ENCODE data around the gene C7orf57. TPM values are rescaled to one million over a fixed set of nuclear protein-coding genes. Genes with fewer than 3 reads are reported as not detected.

C7orf57 gene
- total RNA-seq, 1 experiment from 2014 or later, result not detected

DNA sequence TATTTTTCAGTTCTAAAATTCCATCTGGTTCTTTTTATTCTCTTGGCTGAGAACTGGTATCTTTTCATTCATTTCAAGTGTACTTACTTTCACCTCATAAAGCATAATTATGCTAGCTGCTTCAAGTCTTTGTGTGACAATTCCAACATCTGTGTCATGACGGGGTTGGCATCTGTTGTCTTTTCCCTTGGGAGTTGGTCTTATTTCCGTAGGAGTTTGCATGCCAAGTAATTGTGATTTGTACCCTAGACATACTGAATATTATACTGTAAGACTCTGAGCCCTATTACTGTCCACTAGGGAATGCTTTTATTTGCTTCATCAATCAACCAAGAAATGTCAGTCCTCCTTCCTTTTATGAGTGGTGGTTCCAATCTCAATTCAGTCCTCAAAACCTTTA, 31.3 kb upstream of the C7orf57 start:
- intact Hi-C loops (cut with micrococcal nuclease; ENCODE audit: unreplicated experiment), result no loop called here
- CTCF ChIA-PET, result no interaction called here
- POLR2A ChIA-PET, result no interaction called here
- Mint-ChIP-seq H3K36me3 (ENCODE audit: insufficient read depth, unreplicated experiment) (no peaks in the 10 kb centered on the region), H3K4me3 (ENCODE audit: unreplicated experiment) (no peak overlapping the region), H3K4me1 (ENCODE audit: low read depth, unreplicated experiment) (peaks cover 15% of the 10 kb centered on the region), H3K27ac (ENCODE audit: unreplicated experiment) (no peak overlapping the region), H3K9me3 (ENCODE audit: unreplicated experiment) (peaks cover 17% of the 10 kb centered on the region), H3K27me3 (ENCODE audit: insufficient read depth, unreplicated experiment) (peaks cover 2% of the 10 kb centered on the region)
- TF ChIP-seq, protein P1, sequence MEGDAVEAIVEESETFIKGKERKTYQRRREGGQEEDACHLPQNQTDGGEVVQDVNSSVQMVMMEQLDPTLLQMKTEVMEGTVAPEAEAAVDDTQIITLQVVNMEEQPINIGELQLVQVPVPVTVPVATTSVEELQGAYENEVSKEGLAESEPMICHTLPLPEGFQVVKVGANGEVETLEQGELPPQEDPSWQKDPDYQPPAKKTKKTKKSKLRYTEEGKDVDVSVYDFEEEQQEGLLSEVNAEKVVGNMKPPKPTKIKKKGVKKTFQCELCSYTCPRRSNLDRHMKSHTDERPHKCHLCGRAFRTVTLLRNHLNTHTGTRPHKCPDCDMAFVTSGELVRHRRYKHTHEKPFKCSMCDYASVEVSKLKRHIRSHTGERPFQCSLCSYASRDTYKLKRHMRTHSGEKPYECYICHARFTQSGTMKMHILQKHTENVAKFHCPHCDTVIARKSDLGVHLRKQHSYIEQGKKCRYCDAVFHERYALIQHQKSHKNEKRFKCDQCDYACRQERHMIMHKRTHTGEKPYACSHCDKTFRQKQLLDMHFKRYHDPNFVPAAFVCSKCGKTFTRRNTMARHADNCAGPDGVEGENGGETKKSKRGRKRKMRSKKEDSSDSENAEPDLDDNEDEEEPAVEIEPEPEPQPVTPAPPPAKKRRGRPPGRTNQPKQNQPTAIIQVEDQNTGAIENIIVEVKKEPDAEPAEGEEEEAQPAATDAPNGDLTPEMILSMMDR (IDR thresholded peaks at IDR 0.05; ENCODE audit: insufficient read depth in 1 of 2, low read depth in 1 of 2, low read length in 1 of 2, severe bottlenecking in 1 of 2, unreplicated experiment in 1 of 2), result no peak
- no peak for DNase-seq
- Histone ChIP-seq H3K4me3 (ENCODE audit: low read depth, low read length) (no peak overlapping the region), H3K4me1 (no peaks in the 10 kb centered on the region), H3K36me3 (ENCODE audit: control insufficient read depth, insufficient read depth, low read length) (no peaks in the 10 kb centered on the region), H3K9me3 (no peaks in the 10 kb centered on the region), H3K27me3 (replicated peaks; ENCODE audit: control insufficient read depth, insufficient read depth, low read length) (no peaks in the 10 kb centered on the region)
- no TSS peak for BruUV-seq (replicated peaks)

DNA sequence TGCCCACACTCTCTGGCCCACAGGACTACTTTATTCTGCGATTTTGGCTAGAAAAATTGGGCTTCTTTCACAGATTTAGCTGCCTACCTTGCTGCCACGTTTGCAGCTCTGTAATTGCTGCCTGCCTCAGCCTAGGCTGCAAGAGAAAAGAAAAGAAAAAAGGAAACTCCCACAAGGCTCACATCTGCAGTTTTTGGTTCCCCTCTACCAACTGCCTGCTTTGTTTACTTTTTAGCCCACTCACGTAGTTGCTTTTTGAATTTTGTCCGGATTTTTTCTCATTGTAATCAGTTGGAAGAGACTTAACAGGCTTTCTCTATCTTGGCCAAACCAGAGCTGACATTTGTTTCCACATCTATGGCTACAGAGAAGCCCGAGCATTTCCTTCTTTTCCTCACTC, 30.7 kb upstream of the C7orf57 start:
- TF ChIP-seq, protein P1 (IDR thresholded peaks at IDR 0.05; ENCODE audit: insufficient read depth in 1 of 2, low read depth in 1 of 2, low read length in 1 of 2, severe bottlenecking in 1 of 2, unreplicated experiment in 1 of 2), result no peak
- H3K4me3 Mint-ChIP-seq (ENCODE audit: unreplicated experiment), result no peak overlapping the region

DNA sequence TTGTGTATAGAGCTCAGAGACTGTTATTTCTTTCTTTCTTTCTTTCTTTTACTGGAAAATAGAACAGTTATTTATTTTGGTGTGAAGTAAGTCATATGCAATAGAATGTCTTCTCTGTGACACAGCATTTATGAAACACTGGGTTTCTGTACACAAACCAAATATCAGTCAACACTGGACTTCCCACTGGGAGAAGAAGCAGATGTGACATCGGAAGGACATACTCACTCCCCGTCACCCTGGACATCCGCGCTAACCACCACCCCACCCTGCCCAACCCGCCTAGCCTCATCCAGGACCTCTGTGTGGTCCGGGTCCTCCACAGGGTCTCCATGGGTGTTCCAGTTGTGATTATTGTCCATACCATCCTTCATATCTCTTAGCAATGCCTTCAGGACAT, 28.5 kb upstream of the C7orf57 start:
- no peaks in the 10 kb centered on the region for H3K27me3 ChIP-seq (replicated peaks; ENCODE audit: control insufficient read depth, insufficient read depth, low read length)
- H3K9me3 ChIP-seq, result no peaks in the 10 kb centered on the region
- no peaks in the 10 kb centered on the region for H3K36me3 ChIP-seq (ENCODE audit: control insufficient read depth, insufficient read depth, low read length)
- ChIA-PET POLR2A (no interaction called here), CTCF (interaction anchor here (0.5 kb wide), 1 partner anchor 10 kb away, joined by 4 read pairs; no protein-coding TSS in a partner anchor)
- no peaks in the 10 kb centered on the region for H3K4me1 ChIP-seq
- BruUV-seq (replicated peaks), result no TSS peak
- Mint-ChIP-seq H3K27me3 (ENCODE audit: insufficient read depth, unreplicated experiment) (peaks cover 5% of the 10 kb centered on the region), H3K4me1 (ENCODE audit: low read depth, unreplicated experiment) (no peaks in the 10 kb centered on the region), H3K27ac (ENCODE audit: unreplicated experiment) (no peak overlapping the region), H3K4me3 (ENCODE audit: unreplicated experiment) (no peak overlapping the region), H3K9me3 (ENCODE audit: unreplicated experiment) (no peaks in the 10 kb centered on the region), H3K36me3 (ENCODE audit: insufficient read depth, unreplicated experiment) (no peaks in the 10 kb centered on the region)
- intact Hi-C loops (cut with micrococcal nuclease; ENCODE audit: unreplicated experiment), result no loop called here
- no peak overlapping the region for H3K4me3 ChIP-seq (ENCODE audit: low read depth, low read length)
- TF ChIP-seq, protein P1 (IDR thresholded peaks at IDR 0.05; ENCODE audit: insufficient read depth in 1 of 2, low read depth in 1 of 2, low read length in 1 of 2, severe bottlenecking in 1 of 2, unreplicated experiment in 1 of 2), result no peak
- no peak for DNase-seq

More for the DNA sequence above, 30.7 kb upstream of the C7orf57 start:
- CTCF ChIA-PET, result no interaction called here
- POLR2A ChIA-PET, result no interaction called here
- peaks cover 17% of the 10 kb centered on the region for H3K9me3 Mint-ChIP-seq (ENCODE audit: unreplicated experiment)
- no peaks in the 10 kb centered on the region for H3K27me3 ChIP-seq (replicated peaks; ENCODE audit: control insufficient read depth, insufficient read depth, low read length)
- peaks cover 2% of the 10 kb centered on the region for H3K27me3 Mint-ChIP-seq (ENCODE audit: insufficient read depth, unreplicated experiment)
- H3K36me3 ChIP-seq (ENCODE audit: control insufficient read depth, insufficient read depth, low read length), result no peaks in the 10 kb centered on the region
- peaks cover 15% of the 10 kb centered on the region for H3K4me1 Mint-ChIP-seq (ENCODE audit: low read depth, unreplicated experiment)
- no peak overlapping the region for H3K27ac Mint-ChIP-seq (ENCODE audit: unreplicated experiment)
- H3K4me1 ChIP-seq, result no peaks in the 10 kb centered on the region
- no peaks in the 10 kb centered on the region for H3K9me3 ChIP-seq
- BruUV-seq (replicated peaks), result no TSS peak
- DNase-seq, result no peak
- no peaks in the 10 kb centered on the region for H3K36me3 Mint-ChIP-seq (ENCODE audit: insufficient read depth, unreplicated experiment)
- intact Hi-C loops (cut with micrococcal nuclease; ENCODE audit: unreplicated experiment), result no loop called here
- no peak overlapping the region for H3K4me3 ChIP-seq (ENCODE audit: low read depth, low read length)
